LNCaP clone FGC (cell line): ENCODE data around the gene CA5A.
A peak's percentile ranks its signal among the peaks of the same experiment; 100 is the strongest.

Experiments
- DNase-seq: peaks from one replicate; pipeline ENCODE4 v3.0.0-alpha.2; 2011; ENCODE audit warnings: low read depth
- H3K4me3 ChIP-seq: 2 replicates; pipeline ENCODE4 v1.5.1; 2011; ENCODE audit warnings: mild to moderate bottlenecking, low read depth, low read length, control low read depth
- TF ChIP-seq, protein P1 (sequence below): IDR thresholded peaks from 2 replicates; pipeline ENCODE4 v1.5.1; 2012; ENCODE audit warnings: mild to moderate bottlenecking; ENCODE audit not compliant: control insufficient read depth, insufficient read depth; ENCODE audit errors: extremely low read depth

The CA5A gene

DNA sequence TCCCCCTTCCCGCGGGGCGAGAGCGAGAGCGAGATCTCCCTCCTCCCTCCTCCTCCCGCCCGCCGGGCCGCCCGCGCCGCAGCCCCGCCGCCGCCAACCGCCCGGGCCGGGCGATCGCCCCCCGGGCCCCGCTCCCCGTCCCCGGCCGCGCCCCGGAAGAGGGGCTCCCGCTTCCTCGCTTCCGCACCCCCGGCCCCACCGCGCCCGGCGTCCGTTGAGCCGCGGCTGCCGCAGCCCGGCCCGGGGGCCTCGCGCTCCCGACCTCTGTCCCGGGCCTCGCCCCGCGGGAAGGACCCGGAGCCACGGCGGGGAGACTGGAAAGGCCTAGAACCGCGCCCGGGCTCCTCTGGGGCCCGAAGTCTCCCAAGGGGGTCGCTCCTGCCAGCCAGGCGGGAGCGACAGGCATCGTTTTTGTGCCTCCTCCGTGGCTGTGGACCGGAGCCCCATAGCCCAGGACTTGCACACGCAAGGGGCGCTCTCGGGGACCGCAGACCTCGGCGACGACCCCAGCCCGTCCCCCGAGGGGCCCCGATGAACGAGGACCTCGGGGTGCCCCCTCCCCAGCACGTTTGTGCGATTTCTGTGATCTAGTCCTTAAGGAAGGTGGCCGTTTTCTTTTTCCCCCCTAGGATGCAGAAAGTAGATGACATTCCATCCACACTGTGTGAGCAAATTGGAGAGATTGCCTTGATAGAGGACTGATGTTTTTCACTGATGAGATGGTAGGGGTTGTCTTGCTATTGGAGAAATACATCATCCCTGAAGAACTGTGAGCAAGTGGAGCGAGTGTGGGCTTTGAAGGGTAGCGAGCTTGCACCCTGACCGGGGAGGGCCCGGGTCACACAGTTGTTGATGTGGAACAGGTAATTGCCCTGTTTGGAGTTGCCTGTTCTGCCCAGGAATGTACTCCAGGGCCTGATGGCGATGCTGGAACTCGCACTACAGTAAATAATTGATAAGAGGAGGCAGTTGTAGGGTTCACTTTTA lies 15.5 kb upstream of the CA5A start:
- TF ChIP-seq, protein P1, sequence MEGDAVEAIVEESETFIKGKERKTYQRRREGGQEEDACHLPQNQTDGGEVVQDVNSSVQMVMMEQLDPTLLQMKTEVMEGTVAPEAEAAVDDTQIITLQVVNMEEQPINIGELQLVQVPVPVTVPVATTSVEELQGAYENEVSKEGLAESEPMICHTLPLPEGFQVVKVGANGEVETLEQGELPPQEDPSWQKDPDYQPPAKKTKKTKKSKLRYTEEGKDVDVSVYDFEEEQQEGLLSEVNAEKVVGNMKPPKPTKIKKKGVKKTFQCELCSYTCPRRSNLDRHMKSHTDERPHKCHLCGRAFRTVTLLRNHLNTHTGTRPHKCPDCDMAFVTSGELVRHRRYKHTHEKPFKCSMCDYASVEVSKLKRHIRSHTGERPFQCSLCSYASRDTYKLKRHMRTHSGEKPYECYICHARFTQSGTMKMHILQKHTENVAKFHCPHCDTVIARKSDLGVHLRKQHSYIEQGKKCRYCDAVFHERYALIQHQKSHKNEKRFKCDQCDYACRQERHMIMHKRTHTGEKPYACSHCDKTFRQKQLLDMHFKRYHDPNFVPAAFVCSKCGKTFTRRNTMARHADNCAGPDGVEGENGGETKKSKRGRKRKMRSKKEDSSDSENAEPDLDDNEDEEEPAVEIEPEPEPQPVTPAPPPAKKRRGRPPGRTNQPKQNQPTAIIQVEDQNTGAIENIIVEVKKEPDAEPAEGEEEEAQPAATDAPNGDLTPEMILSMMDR: 0 out of 2 replicates have a peak, but pooled peaks have one; percentile 14
- H3K4me3 ChIP-seq: peak overlapping the region; percentile 80
- DNase-seq: no peak

DNA sequence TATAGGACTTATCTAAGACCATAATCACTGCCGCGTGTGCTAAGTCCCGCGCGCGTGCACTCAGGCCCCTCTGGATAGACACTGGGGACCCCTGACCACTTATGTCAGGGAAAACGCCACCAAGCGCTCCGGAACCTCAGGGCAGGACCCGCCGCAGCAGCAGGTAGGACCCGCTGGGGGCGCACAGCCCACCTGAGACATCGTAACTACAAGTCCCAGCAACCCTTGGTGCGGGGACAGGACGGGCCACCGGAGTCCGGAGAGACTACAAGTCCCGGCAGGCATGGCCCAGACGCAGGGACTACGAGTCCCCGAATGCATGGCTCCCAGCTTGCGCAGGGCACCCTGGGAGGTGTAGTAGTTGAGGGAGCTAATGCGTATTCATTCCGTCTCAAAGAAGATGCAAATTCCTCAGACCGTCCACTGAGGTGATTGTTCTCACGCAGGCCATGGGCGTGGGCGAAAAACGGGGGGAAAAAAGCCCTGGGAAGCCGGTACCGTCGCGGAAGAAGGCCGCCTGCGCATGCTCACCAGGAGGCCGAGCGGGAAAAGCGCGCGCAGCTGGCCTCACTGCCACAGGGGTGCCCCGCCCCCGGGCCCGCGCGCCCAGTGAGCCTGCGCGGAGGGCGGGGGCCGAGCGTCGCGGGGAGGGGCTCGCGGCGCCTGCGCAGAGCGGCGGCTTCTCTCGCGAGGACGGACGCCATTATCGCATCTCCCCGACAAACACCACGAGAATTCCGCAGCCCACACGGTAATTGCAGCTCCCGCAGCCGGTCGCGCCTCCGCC lies 14.6 kb upstream of the CA5A start, which contains the start of gene BANP:
Gene BANP (plus strand): TSS at position 670 of the 787 bp plus-strand sequence. CDS start 23,682 bp downstream, outside the sequence.
- TF ChIP-seq, protein P1: peak; percentile 28
- peak; percentile 97 for DNase-seq
- peak within 1 kb of the TSS; percentile 80 for H3K4me3 ChIP-seq

DNA sequence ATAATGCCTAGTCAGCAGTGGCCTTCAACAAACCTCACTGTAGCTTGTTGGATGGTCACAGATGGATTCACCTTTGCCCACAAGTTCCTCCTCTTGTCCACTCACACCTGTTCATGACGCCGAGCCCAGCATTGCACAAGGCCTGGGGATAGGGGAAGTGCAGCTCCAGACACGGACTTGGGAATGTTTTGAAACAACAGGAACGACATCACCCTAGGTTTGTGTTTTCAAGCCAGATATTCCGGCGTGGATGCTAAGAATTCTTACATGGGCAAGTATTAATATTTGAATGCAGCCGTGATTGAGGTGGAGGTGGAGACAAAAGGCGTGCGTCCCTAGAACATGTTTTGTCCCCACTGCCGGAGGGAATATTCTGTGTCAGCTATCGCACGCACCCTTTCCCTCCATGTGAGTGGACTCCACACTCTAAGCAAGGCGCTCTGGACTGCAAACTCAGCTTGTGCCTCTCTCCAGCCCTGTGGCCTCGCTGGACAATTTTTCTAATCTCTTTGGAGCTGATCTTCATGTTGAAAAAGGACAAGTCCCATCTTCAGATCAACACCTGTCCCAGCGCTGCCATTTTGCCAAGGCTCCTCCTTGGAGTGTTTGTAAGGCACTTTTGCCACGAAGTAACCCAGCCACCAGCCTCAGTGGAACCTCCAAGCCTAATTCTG lies 12.9 kb upstream of the CA5A start:
- no peak for DNase-seq
- no peak overlapping the region for H3K4me3 ChIP-seq
- TF ChIP-seq, protein P1: no peak

DNA sequence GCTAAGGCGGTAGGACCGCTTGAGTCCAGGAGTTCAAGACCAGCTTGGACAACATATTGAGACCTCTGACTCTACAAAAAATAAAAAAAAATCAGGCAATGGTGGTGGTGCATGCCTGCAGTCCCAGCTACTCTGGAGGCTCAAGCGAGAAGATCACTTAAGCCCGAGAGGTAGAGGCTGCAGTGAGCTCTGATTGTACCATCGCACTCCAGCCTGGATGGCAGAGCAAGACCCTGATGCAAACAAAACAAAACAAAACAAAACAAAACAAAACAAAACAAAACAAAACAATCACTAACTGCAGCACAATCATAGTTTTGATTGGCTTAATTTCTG lies 12.4 kb upstream of the CA5A start:
- TF ChIP-seq, protein P1: no peak
- DNase-seq: no peak
- no peak overlapping the region for H3K4me3 ChIP-seq

DNA sequence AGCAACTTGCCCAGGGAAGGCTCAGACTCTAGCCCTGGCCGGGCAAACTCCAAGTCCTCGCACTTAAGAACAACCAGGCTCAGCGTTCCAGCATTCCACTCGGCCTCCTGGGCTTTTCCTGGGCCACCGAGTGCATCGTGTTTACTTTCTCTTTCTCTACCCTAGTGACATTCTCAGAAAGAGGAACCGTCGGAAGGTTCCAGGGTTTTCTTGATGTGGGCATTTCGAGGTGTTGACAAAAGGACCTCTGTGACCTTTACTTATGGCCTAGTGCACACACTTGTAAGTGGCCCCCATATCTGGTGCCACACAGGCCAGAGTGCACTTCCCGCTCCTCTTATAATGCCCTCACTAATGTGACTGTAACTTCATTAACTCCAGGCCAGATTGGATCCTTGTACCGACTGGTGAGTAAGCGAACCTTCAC lies 11.8 kb upstream of the CA5A start:
- no peak overlapping the region for H3K4me3 ChIP-seq
- TF ChIP-seq, protein P1: no peak
- no peak for DNase-seq

DNA sequence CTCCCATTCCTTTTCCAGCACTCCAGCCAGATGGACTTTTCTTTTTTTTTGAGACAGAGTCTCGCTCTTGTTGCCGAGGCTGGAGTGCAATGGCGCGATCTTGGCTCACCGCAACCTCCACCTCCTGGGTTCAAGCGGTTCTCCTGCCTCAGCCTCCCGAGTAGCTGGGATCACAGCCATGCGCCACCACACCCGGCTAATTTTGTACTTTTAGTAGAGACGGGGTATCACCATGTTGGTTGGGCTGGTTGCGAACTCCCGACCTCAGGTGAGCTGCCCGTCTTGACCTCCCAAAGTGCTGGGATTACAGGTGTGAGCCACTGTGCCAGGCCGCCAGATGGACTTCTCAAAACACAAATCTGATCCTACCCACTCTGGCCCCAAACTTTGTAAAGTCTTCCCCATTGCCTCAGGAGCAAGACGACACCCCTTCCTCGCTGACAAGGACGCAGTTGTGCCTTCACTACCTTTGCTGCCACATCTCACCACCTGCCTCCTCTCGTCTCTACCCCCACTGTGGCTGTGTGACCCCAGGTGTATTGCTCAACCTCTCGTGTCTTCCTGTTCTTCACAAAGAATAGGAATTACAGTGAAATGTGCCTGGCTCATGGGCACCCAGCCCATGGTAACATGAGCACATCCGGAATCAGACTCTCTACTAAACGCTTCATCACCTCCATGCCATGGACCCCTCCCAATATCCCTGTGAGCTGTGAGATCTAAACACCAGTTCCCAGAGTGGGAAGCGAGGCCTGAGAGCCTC lies 11.2 kb upstream of the CA5A start:
- TF ChIP-seq, protein P1: no peak
- no peak overlapping the region for H3K4me3 ChIP-seq
- no peak for DNase-seq
